HG03571 (cell line): ENCODE results near the gene SLX4.
"Not testable (repeated sequence)": the region's sequence is repeated elsewhere in the genome, so short reads cannot be mapped to it uniquely, and the experiment has no call there.

Source experiments
- ATAC-seq: cut with Tn5 transposase; IDR thresholded peaks from one replicate; pipeline ENCODE4 v1.9.1; 2021; ENCODE audit not compliant: unreplicated experiment

SLX4 gene

DNA sequence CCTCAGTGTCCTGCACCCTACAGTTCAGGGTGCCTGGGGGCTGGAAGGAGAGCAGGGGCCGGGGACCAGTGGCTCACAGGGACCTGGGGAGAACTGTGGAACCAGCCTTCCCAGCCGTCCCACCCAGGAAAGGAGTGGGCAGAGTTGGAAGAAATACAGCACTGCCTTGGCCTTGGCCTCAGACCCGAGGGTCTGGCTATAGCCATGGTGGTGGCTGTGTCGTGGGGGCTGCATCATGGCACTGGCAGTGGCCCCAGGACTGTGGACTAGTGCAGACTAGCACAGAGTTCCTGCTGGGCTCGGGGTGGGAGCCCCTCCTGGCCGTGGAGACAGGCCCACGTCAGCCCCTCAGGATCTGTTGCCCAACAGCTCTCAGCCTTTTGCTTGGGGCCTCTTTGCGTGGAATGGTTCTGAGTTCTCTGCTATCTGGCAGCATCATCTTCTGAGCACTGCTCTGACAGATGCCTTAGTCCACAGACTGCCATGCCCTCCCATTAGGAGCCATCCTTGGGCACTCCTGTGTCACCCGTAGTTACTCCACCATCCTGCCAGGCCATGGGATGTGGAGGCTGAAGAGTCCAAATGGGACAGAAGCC is 30.5 kb upstream of the SLX4 start:
- ATAC-seq, result no peak

DNA sequence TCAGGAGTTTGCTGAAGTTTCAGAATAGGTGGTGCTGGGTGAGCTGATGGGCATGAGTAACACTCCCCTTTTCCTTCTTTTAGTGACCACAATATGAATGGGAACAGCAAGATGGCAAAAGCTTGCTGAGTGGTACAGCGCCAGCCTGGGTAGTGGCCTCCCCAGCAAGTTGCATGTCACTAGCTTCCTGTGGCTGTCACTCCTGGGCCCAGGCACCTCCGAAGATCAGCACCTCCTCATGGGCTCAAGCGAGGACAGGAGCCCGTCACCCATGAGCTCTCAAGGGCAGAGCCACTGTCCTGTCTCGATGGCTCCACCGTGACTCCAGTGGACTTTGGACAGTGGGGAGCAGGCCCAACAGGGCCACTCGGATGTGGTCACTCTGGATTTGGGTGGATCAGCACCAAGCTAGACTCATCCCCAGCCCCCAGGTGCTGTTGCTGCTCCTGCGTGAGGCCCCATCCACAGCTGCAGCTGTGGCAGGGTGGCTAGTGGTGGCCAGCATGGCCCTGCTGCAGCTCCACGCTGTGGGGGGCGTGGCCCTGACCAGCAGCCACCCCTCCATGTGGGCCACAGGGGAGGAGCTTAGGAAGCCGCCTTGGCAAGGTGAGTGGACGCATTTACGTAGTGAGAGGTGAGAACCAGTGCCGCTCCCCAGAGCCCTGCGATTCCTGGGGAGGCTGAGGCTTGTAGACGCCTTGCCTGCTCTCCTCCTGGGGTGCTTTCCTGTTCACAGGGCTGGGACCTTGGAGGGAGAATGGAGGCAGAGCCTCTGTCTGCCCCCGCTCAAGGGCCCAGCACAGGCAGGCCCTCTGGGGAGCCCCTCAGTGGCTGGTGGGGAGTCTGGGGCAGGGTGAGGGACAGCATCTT is 29.5 kb upstream of the SLX4 start:
- ATAC-seq, result no peak

DNA sequence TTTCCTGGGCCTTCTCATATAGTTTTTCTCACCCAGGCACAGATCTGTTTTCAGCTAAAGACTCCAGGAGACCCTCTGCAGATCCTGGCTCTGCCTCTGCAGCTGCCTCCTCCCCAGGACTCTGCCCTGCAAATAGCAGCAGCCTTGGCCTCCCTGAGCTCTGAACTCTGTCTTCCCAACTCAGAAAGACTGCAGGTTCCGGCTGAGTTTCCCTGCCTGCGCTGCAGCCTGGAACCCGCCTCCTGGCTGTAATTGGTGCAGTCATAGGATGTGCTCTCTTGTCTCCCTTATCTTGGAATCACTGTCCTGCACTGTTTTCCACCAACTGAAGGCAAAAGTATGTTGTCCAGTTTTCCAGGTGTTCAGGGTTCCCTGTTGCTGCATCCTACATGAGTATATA is 28.8 kb upstream of the SLX4 start:
- no peak for ATAC-seq

DNA sequence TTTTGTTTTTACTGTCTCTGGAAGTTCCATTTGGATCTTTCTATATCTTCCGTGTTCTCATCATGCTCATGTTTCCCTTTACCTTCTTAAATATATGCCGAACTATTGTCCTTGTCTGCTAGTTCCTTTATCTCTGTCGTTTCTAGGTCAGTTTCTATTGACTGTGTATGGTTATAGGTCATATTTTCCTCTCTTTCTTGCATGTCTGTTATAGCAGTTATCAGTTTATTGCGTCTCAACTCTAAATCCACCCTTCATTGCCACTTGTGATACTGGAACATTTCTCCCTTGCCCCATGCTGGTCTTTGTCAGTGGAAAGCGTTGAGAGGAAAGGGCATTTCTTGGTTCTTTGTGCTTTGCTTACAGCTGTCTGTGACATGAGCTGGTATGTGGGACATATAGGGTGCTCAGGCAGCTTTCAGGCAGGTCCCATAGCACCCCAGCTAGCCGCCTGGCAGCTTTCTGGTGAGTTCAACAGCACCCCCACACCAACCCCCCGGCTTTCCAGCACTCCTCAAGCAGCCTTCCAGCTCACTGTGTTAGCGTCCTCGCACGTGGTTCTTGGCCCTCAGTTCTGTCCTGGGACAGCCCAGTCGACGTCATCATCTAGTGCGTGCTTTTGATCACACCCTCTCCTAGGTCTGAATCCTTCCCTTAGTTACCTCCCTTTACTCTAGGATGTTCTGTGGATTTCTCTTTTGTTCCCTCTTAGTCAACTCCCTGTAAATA is 27.7 kb upstream of the SLX4 start:
- ATAC-seq, result no peak

DNA sequence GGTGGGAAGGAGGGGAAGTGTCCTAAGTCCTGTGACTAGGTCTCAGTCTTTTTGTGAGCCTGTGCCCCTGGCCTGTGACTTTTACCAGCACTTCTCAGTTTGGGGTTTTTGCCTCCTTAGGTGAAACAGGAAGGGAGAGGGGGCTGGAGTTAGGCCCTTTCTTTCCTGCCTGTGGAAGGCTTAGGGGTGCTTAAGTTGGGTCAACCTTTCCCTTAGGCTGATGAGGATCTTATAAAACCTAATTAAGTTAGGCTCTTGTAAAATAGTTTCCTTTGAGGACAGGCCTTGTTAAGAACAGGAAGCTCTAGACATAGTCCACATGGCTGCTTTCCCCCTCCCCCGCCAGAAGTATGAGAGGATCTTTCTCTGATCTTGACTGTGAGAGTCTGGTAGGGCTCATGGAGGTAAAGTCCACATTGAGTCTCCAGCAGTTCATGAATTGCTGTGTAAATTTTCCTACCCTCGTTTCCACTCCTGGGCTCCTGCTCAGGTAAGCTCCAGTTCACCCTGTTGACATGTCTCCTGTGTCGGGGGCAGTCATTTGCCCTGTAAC is 26.0 kb upstream of the SLX4 start:
- no peak for ATAC-seq

DNA sequence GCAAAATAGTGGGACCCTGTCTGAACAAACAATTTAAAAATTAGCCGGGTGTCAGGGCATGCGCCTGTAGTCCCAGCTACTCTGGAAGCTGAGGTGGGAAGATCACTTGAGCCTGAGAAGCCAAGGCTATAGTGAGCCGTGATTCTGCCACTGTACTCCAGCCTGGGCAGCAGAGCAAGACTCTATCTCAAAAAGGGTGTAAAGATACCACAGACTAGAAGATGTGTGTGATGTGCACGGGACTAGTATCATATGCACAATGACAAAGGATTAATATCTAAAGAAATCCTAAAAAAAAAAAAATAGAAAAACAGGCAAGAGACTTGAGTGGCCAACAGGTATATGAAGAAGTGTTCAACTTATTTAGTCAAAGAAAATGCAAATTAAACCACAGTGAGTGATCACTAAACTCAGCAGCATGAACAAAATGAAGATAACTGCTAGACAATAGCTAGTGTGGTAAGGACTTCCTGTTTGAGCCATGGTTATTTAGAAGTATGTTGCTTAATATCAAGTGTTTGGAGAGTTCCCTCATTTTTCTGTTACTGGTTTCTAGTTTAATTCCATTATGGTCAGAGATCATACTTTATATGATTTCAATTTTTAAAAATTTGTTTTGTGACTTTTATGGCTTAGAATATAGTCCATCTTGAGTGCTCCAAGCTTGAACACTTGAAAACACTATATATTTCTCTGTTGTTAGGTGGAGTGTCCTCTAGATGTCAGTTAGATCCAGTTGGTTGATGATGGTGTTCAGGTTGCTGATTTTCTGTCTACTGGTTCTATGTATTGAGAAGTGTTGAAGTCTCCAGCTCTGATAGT is 14.7 kb upstream of the SLX4 start:
- no peak for ATAC-seq

DNA sequence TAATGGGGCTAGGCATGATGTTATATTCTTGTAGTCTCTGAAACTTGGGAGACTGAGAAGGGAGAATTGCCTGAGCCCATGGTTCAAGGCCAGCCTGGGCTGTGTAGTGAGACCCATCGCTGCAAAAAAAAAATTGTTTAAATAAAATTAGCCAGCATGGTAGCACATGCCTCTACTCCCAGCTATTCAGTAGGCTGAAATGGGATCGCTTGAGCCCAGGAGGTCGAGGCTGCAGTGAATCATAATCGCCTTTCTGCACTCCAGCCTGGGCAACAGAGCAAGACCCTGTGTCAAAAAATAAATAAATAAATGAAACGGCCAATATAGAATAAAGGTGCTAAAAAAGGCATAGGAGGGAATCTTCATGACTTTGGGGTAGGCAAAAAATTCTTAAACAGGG is 13.9 kb upstream of the SLX4 start:
- ATAC-seq, result no peak

DNA sequence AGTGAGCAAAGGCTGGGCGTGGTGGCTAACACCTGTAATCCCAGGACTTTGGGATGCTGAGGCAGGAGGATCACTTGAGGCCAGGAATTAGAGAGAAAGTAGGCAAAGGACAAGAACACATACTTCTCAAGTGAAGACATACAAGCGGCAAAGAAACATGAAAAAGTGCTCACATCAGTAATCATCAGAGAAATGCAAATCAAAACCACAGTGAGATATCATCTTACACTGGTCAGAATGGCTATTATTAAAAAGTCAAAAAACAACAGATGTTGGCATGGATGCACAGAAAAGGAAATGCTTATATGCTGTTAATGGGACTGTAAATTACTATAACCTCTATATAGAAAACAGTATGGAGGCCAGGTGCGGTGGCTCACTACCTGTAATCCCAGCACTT is 12.2 kb upstream of the SLX4 start:
- ATAC-seq, result no peak

DNA sequence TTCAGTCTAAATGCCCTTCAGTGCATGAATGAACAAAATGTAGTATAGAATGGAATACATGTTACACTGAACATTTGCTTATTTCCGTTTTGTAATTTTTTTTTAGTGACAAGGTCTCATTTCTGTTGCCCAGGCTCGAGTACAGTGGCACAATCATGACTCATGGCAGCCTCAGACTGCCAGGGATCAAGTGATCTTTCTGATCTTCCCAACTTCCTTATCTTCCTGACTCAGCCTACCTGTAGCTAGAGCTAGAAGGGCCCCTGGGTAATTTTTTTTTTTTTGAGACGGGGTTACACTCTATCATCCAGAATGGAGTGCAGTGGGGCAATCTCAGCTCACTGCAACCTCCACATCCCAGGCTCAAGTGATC is 7.3 kb upstream of the SLX4 start:
- no peak for ATAC-seq

DNA sequence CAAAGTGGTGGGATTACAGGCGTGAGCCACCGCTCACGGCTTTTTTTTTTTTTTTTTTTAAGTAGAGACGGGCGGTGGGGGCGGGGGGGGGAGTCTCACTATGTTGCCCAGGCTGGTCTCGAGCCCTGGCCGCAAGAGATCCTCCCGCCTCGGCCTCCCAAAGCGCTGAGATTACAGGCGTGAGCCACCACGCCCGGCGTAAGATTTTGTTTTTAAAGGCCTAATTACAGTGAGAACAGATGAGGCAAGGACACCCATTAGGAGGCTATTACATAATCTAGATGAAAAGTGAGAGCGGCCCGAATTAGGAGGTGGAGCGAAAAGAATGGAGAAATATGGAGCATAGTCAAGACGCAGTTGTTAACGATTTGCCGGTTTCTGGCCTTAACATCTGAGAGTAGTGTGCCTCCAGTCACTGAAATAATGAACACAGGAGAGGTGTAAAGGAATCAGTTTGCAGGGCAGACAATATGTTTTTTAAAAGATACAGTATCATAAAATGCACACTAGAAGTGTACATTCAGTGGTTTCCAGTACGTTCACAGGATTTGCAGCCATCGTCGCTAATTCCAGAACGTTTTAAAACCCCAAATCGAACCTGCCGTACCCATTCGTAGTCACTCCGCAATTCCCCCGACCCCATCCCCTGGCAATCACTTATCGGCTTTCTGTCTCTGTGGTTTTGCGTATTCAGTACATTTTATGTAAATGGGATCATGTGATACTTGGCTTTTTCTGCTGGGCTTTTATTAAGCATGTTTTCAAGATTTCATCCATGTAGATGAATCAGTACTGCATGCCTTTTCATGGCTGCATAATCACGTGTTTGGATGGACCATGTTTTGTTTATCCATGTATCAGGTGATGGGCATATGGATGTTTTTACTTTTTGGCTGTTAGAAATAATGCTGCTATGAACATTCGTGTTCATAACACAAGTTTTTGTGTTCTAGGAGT is 1.4 kb upstream of the SLX4 start:
- ATAC-seq, result no peak

DNA sequence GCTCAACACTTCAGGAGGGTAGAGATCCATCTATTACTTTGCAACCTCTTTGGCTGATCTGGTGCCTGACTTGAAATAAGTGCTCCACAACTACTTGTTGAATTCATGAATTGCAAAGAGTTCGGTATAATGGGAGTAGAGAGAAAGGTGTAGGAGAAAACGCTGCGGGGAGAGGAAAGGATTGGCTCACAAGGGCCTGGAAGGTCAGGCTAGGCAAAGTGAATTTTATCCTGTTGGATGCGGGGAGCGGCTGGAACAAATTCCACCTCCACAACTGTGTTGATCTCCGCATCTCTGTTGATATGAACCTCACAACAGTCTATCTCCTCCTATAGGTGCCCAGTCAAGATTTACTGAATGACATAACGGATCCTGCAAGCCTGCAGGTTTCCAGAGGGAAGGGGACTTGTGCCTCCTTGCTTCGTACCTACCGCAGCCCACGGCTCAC is 684 bp downstream of the SLX4 start:
- no peak for ATAC-seq

DNA sequence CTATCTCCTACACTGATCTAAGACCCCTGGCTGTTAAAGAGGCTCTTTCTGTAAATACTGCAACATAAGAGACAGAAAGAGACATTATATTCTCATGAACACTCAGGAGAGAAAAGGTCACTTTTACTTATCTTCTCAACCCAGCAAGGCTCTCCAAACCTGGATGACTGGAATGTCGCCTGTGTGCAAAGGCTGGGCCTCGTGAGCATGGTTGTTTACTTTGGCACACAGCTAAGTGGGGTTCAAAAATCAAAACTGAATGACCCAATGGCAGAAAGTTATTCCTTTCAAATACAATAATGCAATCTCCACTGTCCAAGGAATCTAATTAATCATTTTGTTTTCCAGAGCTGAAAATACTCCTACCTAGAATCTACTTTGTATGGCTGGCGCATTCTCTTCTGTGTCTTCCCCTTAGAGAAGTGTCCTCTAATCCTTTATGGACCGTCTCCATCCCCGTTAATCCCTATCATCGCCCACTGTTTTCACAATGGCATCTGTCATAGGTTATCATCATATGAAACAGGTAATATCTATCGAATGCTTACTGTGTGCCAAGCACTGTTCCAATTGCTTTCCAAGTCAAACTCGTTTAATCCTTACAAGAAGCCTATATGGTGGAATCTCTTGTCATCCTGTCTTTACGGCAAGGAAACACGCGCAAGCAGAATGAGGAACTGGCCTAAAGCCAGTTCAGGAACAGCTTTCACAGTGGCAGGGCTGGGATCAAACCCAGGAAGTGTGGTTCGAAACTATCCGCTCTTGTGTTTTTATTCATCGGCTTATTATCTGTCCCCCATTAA is 1.3 kb downstream of the SLX4 start:
- ATAC-seq, result no peak

DNA sequence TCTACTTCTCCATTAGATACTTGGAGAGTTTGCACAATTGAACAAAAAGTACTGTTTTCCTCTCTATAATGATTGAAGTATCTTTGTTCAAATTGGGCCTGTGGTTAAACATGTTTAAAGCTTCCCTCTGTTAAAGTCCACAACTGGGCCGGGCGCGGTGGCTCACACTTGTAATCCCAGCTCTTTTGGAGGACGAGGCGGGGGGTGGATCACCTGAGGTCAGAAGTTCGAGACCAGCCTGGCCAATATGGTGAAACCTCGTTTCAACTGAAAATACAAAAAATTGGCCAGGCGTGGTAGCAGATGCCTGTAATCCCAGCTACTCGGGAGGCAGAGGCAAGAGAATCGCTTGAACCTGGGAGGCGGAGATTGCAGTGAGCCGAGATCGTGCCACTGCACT is 2.4 kb downstream of the SLX4 start:
- ATAC-seq, result not testable (repeated sequence)

DNA sequence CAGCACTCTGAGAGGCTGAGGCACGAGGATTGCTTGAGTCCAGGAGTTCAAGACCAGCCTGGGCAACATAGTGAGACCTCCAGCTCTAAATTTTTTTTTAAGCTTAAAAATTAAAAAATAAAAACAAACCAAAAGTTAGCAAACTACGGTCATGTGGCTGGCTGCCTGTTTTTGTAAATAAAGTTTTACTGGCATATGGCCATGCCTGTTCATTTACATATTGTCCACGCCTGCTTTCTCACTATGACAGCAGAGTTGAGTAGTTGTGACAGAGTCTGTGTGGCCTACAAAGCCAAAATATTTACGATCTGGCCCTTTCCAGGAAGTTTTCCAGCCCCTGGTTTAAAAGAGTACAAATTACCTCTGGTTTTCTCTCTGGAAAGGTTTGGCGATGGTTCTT is 3.3 kb downstream of the SLX4 start:
- ATAC-seq, result no peak

DNA sequence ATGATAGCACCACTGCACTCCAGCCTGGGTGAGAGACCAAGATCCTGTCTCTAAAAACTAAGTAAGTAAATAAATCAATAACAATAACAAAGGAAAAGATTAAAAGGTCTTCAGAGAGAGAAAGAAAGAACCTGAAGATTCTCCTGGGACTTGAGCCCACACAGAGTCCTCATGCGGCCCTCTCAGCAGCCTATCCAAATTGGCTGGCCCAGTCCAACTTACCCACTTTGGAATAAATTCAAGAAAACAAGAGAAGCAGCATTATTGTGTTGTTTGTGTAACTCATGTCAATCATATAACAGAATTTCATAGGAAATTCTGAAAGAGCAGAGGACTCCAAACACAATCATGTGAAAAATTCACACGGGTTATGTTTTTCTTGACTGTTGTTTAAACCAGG is 3.8 kb downstream of the SLX4 start:
- no peak for ATAC-seq

DNA sequence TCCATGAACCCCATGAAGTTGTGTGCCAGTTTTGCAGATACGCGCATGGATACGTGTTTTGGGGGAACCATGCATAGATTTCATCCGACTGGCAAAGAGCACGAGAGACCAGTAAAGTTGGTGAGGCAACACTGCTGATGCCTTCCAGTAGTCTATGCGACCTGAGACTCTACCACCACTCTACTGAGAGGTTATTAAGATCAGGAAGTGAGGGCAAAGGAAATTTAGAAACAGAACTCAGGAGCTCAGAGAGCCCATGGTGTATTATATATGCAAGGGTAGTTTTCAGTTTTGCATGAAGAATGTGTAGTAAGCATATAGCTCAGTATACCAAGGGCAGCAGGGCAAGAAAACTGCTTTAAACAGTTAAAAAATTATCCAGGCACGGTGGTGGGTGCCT is 4.2 kb downstream of the SLX4 start:
- ATAC-seq, result no peak

DNA sequence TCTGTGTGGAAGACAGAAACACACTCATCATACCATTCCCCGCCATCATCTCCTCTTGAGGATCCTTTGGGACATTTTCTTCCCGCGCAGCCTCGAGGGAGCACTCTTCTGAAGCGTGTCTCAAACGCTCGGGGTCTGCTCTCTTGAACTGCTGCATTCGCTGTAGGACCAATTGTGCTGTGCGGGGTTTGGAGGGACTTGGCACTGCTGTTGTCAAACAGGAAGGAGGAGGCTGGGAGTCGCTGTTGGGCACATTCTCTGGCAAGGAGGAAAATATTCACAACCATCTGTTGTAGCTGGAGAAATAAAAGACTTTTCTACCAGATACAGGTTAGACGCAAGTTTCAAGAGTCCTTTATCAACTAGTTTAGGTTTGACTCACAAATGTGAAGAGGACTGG is 5.0 kb downstream of the SLX4 start:
- ATAC-seq, result no peak

DNA sequence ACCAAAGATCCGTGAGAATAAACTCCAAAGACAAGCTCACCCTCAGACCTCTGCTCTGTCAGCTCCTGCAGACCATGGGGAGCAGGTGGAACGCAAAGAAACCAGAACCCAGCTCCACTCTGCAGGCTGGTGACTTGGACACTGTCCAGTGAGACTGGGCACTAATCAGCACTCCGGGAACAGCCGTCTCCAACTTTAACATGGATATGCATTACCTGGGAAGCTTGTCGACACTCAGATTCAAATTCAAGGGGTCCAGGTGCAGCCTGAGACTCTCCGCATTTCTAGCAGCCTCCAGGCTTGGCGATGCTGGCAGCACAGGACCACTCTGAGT is 9.1 kb downstream of the SLX4 start:
- no peak for ATAC-seq
